HAP-1 (cell line): ENCODE measurements around the gene PROM1.

Experiments used
- DNase-seq, 2 experiments: peaks; one replicate each; pipeline ENCODE4 v3.0.0-alpha.2; 2016 to 2020; ENCODE audit warnings: low spot score in 2 of 2
- H3K27me3 ChIP-seq: fragments of 250-450 bp; sonication (Bioruptor Pico); 2 replicates; pipeline ENCODE4 v1.5.1; 2020; ENCODE audit warnings: low read depth, mild to moderate bottlenecking, moderate library complexity
- H3K36me3 ChIP-seq: fragments of 250-450 bp; sonication (Bioruptor Pico); replicated peaks from 2 replicates; pipeline ENCODE4 v1.5.1; 2020; ENCODE audit warnings: mild to moderate bottlenecking
- H3K4me1 ChIP-seq: fragments of 250-450 bp; sonication (Bioruptor Pico); 2 replicates; pipeline ENCODE4 v1.5.1; 2020; ENCODE audit warnings: mild to moderate bottlenecking
- H3K4me3 ChIP-seq: fragments of 250-450 bp; sonication (Bioruptor Pico); 2 replicates; pipeline ENCODE4 v1.5.1; 2020; ENCODE audit warnings: mild to moderate bottlenecking, moderate library complexity
- H3K9me3 ChIP-seq: fragments of 250-450 bp; sonication (Bioruptor Pico); 2 replicates; pipeline ENCODE4 v1.5.1; 2020; ENCODE audit warnings: mild to moderate bottlenecking, moderate library complexity
- in situ Hi-C: fragments of 300-500 bp; cut with MboI; formaldehyde crosslinking; loops from 3 replicates; pipeline ENCODE4 v1.14.3; 2020; ENCODE audit warnings: low sequenced_read_pairs, inconsistent platforms, mixed read lengths

The PROM1 gene

GRCh38 chr4:16117164-16117563 is 33.3 kb upstream of the PROM1 start:
- Histone ChIP-seq H3K36me3 (no peaks in the 10 kb centered on the region), H3K27me3 (peaks cover 15% of the 10 kb centered on the region)
- no peak for DNase-seq

DNA sequence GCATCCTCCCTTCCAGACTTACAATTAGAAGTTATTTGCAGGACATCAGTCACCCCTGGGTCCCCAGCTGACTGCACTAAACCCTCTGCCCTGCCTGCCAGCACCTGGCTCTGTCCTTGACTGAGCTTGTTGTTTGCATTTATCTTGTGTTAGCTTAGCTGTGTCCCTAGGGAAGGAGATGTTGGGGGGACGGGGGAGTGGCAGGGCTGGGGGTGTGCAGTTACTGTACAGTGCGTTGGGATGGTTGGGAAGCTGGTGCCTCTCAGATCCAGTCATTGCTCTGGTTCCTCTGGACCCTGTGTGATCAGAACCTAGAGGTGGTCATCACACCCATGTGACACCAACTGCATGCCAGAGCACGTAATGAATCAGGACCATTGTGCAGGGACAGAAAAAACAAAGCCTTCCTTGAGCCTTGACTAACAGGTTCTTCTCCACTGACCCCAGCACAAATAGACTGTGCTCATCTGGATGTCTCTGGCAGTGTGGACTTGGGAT is 32.7 kb upstream of the PROM1 start:
- H3K4me1 ChIP-seq: no peaks in the 10 kb centered on the region
- H3K4me3 ChIP-seq: no peak overlapping the region
- H3K27me3 ChIP-seq: peaks cover 22% of the 10 kb centered on the region
- no peaks in the 10 kb centered on the region for H3K9me3 ChIP-seq
- no peak for DNase-seq
- in situ Hi-C loops: no loop called here
- H3K36me3 ChIP-seq: no peaks in the 10 kb centered on the region

More at GRCh38 chr4:16117164-16117563, 33.3 kb upstream of the PROM1 start:
- Histone ChIP-seq H3K4me1 (no peaks in the 10 kb centered on the region), H3K4me3 (no peak overlapping the region), H3K9me3 (no peaks in the 10 kb centered on the region)
- in situ Hi-C loops: no loop called here

DNA sequence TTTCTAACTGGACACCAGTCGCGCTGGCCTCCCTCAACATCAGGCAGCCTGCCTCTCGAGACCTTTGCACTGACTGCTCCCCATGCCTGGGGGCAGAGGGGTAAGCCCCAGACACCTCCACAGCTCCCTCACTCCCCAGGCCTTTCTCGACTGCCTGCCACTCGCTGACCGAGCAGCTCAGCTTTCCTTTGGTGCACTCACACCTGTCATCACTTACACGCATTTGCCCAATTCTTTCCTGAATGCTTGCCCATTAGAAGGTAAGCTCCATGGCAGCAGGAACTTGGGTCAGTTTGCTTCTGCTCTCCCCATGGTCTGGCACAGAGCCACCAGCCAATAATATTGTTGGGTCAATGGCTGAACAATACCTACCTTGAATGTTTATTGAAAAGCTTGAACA is 32.2 kb upstream of the PROM1 start:
- Histone ChIP-seq H3K36me3 (no peaks in the 10 kb centered on the region), H3K4me1 (no peaks in the 10 kb centered on the region), H3K9me3 (no peaks in the 10 kb centered on the region), H3K27me3 (peaks cover 25% of the 10 kb centered on the region), H3K4me3 (no peak overlapping the region)
- DNase-seq: no peak
- in situ Hi-C loops: no loop called here

DNA sequence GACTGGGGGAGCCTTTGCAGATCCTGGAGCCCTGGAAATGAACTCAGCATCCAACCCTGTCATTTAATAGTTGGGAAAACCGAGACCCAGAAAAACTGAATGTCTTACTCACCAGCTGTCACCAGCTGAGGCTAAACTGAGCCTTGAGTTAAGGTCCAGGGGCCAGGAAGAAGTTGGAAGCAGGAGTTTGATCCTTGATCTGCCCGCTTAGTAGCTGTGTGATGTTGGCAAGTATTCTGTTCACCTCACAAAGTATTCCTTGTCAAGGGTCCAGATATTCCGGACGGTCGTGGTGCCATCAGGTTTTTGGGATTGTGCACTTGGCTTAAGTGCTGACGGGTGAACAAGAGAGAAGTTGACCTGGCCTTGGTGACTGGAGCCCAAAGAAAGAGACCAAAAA is 30.7 kb upstream of the PROM1 start:
- Histone ChIP-seq H3K9me3 (no peaks in the 10 kb centered on the region; the same call in 1 of the 2 replicates), H3K4me1 (no peaks in the 10 kb centered on the region), H3K27me3 (peaks cover 26% of the 10 kb centered on the region), H3K4me3 (no peak overlapping the region), H3K36me3 (no peaks in the 10 kb centered on the region)
- in situ Hi-C loops: no loop called here
- DNase-seq: no peak

- no peak for DNase-seq
- no peak overlapping the region for H3K4me3 ChIP-seq
- in situ Hi-C loops: no loop called here
- H3K27me3 ChIP-seq: peaks cover 27% of the 10 kb centered on the region
- no peaks in the 10 kb centered on the region for H3K36me3 ChIP-seq
- no peaks in the 10 kb centered on the region; the same call in 1 of the 2 replicates for H3K9me3 ChIP-seq
- H3K4me1 ChIP-seq: no peaks in the 10 kb centered on the region
Observed at GRCh38 chr4:16113741-16114140, 29.9 kb upstream of the PROM1 start.

DNA sequence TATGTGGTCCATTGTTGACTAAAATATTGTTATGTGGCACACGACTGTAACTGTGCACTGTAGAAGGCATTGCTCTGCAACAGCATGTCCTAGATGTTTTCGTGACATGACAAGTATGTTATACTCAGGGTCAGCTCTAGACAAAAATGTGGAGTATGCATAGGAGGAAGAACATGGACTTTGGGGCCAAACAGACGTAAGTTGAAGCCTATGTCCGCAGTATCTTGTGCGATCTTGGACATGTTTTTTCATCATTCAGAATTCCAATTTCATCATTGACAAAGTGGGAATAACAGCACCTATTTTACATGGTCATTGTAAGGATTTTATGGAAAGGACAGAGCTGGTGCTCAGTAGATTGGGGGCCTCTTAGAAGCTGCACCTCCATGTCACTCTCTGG is 27.7 kb upstream of the PROM1 start:
- Histone ChIP-seq H3K27me3 (peaks cover 12% of the 10 kb centered on the region), H3K36me3 (no peaks in the 10 kb centered on the region), H3K9me3 (no peaks in the 10 kb centered on the region; the same call in 1 of the 2 replicates), H3K4me1 (no peaks in the 10 kb centered on the region), H3K4me3 (no peak overlapping the region)
- in situ Hi-C loops: no loop called here
- no peak for DNase-seq

GRCh38 chr4:16110661-16111290 is 27.0 kb upstream of the PROM1 start:
- in situ Hi-C loops: no loop called here

DNA sequence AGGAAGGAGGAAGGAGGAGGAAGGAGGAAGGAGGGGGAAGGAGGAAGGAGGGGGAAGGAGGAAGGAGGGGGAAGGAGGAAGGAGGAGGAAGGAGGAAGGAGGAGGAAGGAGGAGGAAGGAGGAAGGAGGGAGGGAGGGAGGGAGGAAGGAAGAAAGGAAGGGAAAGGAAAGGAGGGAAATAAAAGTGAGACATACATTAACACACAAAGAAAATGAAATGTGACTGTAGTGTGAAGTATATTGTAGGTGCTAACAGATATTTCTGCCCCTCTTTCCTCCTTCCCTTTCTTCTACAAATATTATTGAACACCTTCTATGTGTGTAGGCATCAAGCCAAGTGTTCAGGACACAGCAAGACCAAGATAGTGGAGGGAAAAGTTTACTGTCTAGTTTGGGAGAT is 26.4 kb upstream of the PROM1 start:
- Histone ChIP-seq H3K36me3 (no peaks in the 10 kb centered on the region), H3K27me3 (peaks cover 12% of the 10 kb centered on the region; the same call in 1 of the 2 replicates), H3K9me3 (no peaks in the 10 kb centered on the region; the same call in 1 of the 2 replicates), H3K4me1 (no peaks in the 10 kb centered on the region), H3K4me3 (no peak overlapping the region)
- in situ Hi-C loops: no loop called here
- DNase-seq: no peak

More at GRCh38 chr4:16110661-16111290, 27.0 kb upstream of the PROM1 start:
- Histone ChIP-seq H3K9me3 (no peaks in the 10 kb centered on the region; the same call in 1 of the 2 replicates), H3K4me3 (no peak overlapping the region), H3K27me3 (peaks cover 12% of the 10 kb centered on the region; the same call in 1 of the 2 replicates), H3K36me3 (no peaks in the 10 kb centered on the region), H3K4me1 (no peaks in the 10 kb centered on the region)
- DNase-seq: no peak

GRCh38 chr4:16109256-16109655 is 25.4 kb upstream of the PROM1 start:
- DNase-seq: no peak
- H3K4me3 ChIP-seq: no peak overlapping the region
- H3K27me3 ChIP-seq: peaks cover 12% of the 10 kb centered on the region; the same call in 1 of the 2 replicates
- H3K9me3 ChIP-seq: no peaks in the 10 kb centered on the region; the same call in 1 of the 2 replicates
- in situ Hi-C loops: no loop called here
- no peaks in the 10 kb centered on the region for H3K36me3 ChIP-seq
- no peaks in the 10 kb centered on the region for H3K4me1 ChIP-seq

DNA sequence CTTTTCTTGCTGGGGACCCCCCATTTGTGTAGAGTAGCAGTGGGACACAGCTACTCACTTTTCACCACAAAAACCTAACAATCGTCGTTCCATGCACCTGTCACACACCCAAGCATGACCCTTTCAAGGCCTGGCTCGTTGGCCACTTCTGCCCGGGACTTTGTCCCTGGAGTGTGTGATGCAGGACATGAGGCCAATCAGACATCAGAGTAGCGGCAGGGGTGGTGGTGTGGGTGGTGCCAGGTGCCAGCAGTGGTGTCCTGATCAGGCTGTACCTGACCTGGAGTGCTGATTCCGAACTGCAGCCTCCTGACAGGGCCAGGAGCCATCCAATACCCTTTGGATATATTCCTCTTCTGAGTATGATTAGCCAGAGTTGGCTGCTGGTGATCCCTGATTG is 23.1 kb upstream of the PROM1 start:
- H3K27me3 ChIP-seq: peaks cover 22% of the 10 kb centered on the region
- no peak overlapping the region for H3K4me3 ChIP-seq
- H3K4me1 ChIP-seq: no peaks in the 10 kb centered on the region
- no peak for DNase-seq
- H3K9me3 ChIP-seq: no peaks in the 10 kb centered on the region; the same call in 1 of the 2 replicates
- in situ Hi-C loops: no loop called here
- H3K36me3 ChIP-seq: no peaks in the 10 kb centered on the region

DNA sequence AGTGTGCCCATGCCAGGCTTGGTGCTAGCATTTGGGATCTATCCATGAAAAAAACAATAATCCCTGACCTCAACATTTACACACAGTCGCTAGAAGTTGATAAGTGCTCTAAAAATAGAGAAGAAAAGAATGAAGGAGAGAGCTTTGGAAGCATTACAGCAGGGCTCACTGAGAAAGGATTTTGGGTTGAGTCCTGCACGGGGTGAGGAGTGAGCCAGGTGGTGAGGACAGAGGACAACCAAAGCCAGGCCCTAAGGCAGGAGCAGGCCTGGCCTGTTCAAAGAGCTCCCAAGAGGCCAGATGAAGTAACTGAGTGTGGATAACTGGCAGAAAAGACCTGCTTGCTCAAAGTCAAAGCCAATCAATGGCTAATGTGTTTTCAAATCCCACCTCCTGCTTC is 20.7 kb upstream of the PROM1 start:
- H3K27me3 ChIP-seq: peaks cover 24% of the 10 kb centered on the region
- DNase-seq: no peak
- H3K4me1 ChIP-seq: no peaks in the 10 kb centered on the region
- in situ Hi-C loops: no loop called here
- no peaks in the 10 kb centered on the region for H3K9me3 ChIP-seq
- no peak overlapping the region for H3K4me3 ChIP-seq
- no peaks in the 10 kb centered on the region for H3K36me3 ChIP-seq

DNA sequence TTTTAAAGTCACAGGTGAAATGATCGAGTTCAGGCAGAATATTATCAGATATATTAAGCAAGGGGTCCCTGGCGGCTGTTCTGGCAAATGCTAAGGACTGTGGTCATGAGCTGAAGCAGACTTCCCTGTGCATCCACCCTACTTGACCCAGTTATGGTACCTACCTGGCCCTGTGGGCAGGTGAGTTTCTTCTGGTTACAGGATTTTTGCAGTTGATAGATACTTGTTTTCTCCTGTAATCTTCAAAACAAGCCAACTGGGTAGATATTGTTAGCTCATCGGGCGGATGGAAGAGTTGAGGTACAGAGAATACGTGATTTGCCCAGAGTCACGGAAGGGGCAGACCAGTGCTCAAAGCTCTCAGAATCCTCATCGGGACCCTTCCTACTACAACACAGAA is 18.5 kb upstream of the PROM1 start:
- peaks cover 25% of the 10 kb centered on the region for H3K27me3 ChIP-seq
- no peaks in the 10 kb centered on the region for H3K4me1 ChIP-seq
- in situ Hi-C loops: no loop called here
- H3K9me3 ChIP-seq: no peaks in the 10 kb centered on the region
- no peaks in the 10 kb centered on the region for H3K36me3 ChIP-seq
- no peak overlapping the region for H3K4me3 ChIP-seq
- no peak for DNase-seq

DNA sequence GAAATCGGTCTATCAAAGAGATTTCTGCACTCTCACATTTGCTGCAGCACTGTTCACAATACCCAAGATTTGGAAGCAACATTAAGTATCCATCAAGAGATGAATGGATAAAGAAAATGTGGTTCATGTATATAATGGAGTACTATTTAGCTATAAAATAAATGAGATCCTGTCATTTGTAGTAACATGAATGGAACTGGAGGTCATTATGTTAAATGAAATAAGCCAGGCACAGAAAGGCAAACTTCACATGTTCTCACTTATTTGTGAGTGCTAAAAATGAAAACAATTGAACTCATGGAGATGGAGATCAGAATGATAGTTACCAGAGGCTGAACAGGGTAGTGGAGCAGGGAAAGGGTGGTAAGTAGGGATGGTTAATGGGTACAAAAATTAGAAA is 17.0 kb upstream of the PROM1 start:
- Histone ChIP-seq H3K36me3 (no peaks in the 10 kb centered on the region), H3K4me1 (no peaks in the 10 kb centered on the region), H3K4me3 (no peak overlapping the region), H3K9me3 (no peaks in the 10 kb centered on the region), H3K27me3 (peaks cover 29% of the 10 kb centered on the region)
- no peak for DNase-seq
- in situ Hi-C loops: no loop called here

GRCh38 chr4:16092682-16093319 is 9.0 kb upstream of the PROM1 start:
- H3K36me3 ChIP-seq: no peaks in the 10 kb centered on the region
- in situ Hi-C loops: no loop called here
- no peak for DNase-seq
- H3K27me3 ChIP-seq: peaks cover 30% of the 10 kb centered on the region
- no peak overlapping the region for H3K4me3 ChIP-seq
- no peaks in the 10 kb centered on the region for H3K9me3 ChIP-seq
- no peaks in the 10 kb centered on the region for H3K4me1 ChIP-seq
